HepG2 (cell line): Measurements from ENCODE around the gene DPH2. TPM values are rescaled to one million over a fixed set of nuclear protein-coding genes. Genes with fewer than 3 reads are reported as not detected.
A peak's percentile ranks its signal among the peaks of the same experiment; 100 is the strongest.

Experiments
- CREM ChIP-seq, 2 experiments: sonication (generic) in 1 of 2; formaldehyde crosslinking in 1 of 2; IDR thresholded peaks; 2 replicates each; pipeline versions ENCODE4 v1.4.0 to v1.6.1; 2016 to 2020; ENCODE audit warnings: antibody characterized with exemption in 1 of 2, mild to moderate bottlenecking in 1 of 2, missing genetic modification reagents in 1 of 2
- FOXK1 ChIP-seq: sonication (generic); formaldehyde crosslinking; IDR thresholded peaks from 2 replicates; pipeline ENCODE4 v1.4.0; 2020; ENCODE audit warnings: low read depth, missing genetic modification reagents, borderline replicate concordance
- JDP2 ChIP-seq: sonication (generic); formaldehyde crosslinking; IDR thresholded peaks from 2 replicates; pipeline ENCODE4 v1.8.1; 2022; ENCODE audit warnings: missing genetic modification reagents, borderline replicate concordance
- KDM2A ChIP-seq: sonication (generic); formaldehyde crosslinking; IDR thresholded peaks from 2 replicates; pipeline ENCODE4 v1.4.0; 2020; ENCODE audit warnings: low read depth, missing genetic modification reagents, borderline replicate concordance
- KDM5B ChIP-seq: sonication (generic); formaldehyde crosslinking; IDR thresholded peaks from 2 replicates; pipeline ENCODE4 v1.4.0; 2020; ENCODE audit warnings: missing genetic modification reagents, mild to moderate bottlenecking, borderline replicate concordance
- KLF13 ChIP-seq: sonication (generic); formaldehyde crosslinking; IDR thresholded peaks from 2 replicates; pipeline ENCODE4 v1.4.0; 2020; ENCODE audit warnings: mild to moderate bottlenecking, missing genetic modification reagents
- MTF2 ChIP-seq: sonication (generic); formaldehyde crosslinking; IDR thresholded peaks from 2 replicates; pipeline ENCODE4 v1.5.0; 2020; ENCODE audit warnings: missing genetic modification reagents, borderline replicate concordance
- NBN ChIP-seq: fragments of 450-650 bp; conservative IDR thresholded peaks from 2 replicates; pipeline ENCODE4 v1.6.1; 2017
- NFIC ChIP-seq: IDR thresholded peaks from 2 replicates; pipeline ENCODE4 v1.6.1; 2012; ENCODE audit warnings: mild to moderate bottlenecking, low read length, inconsistent platforms
- SRY ChIP-seq: sonication (generic); formaldehyde crosslinking; IDR thresholded peaks from 2 replicates; pipeline ENCODE4 v1.8.0; 2022; ENCODE audit warnings: mild to moderate bottlenecking, missing genetic modification reagents
- THAP11 ChIP-seq: IDR thresholded peaks from 2 replicates; pipeline ENCODE4 v1.6.1; 2016; ENCODE audit warnings: missing biosample characterization, missing genetic modification reagents
- ZNF34 ChIP-seq: sonication (generic); formaldehyde crosslinking; IDR thresholded peaks from 2 replicates; pipeline ENCODE4 v1.4.0; 2020; ENCODE audit warnings: mild to moderate bottlenecking, missing genetic modification reagents, borderline replicate concordance
- ZSCAN9 ChIP-seq: IDR thresholded peaks from 2 replicates; pipeline ENCODE4 v1.6.1; 2016; ENCODE audit warnings: borderline replicate concordance
- polyA plus RNA-seq, 8 experiments: library from polyadenylated mRNA; depleted of rRNA in 3 of 8; stranded (reverse) in 7 of 8; unstranded in 1 of 8; fragments of >200 nt; fragmentation: Illumina TruSeq in 4 of 8; extraction: Trizol in 4 of 8; gene quantifications; 2 replicates each; pipeline versions ENCODE4 v1.2.1 to v1.2.3, GENCODE V29; 2011 to 2016; ENCODE audit warnings: low read depth in 4 of 8, missing spikeins in 1 of 8, mixed read lengths in 1 of 8; ENCODE audit not compliant: insufficient read depth in 1 of 8
- total RNA-seq, 5 experiments: library from RNA; depleted of rRNA; stranded (reverse); fragments of >200 nt; fragmentation: Illumina TruSeq; extraction: Trizol; gene quantifications; 2 replicates each; pipeline ENCODE4 v1.2.3, GENCODE V29; 2016; ENCODE audit warnings: low read depth in 1 of 5
- TF ChIP-seq, protein P1 (sequence below): sonication (generic); formaldehyde crosslinking; IDR thresholded peaks from 2 replicates; pipeline ENCODE4 v1.4.0; 2020; ENCODE audit warnings: mild to moderate bottlenecking, missing genetic modification reagents
- TF ChIP-seq, protein P2 (sequence below): sonication (generic); formaldehyde crosslinking; IDR thresholded peaks from 2 replicates; pipeline ENCODE4 v1.4.0; 2020; ENCODE audit warnings: missing genetic modification reagents
- TF ChIP-seq, protein P3 (sequence below): sonication (generic); formaldehyde crosslinking; IDR thresholded peaks from 2 replicates; pipeline ENCODE4 v1.5.0; 2020; ENCODE audit warnings: missing genetic modification reagents
- TF ChIP-seq, protein P4 (sequence below): sonication (generic); formaldehyde crosslinking; IDR thresholded peaks from 2 replicates; pipeline ENCODE4 v1.4.0; 2020; ENCODE audit warnings: missing genetic modification reagents, borderline replicate concordance
- TF ChIP-seq, protein P5 (sequence below): sonication (generic); formaldehyde crosslinking; IDR thresholded peaks from 2 replicates; pipeline ENCODE4 v1.4.0; 2020; ENCODE audit warnings: mild to moderate bottlenecking, missing genetic modification reagents

DPH2 gene
- total and polyA plus RNA-seq, 2 of the 13 experiments (the other 11 are each of a cell fraction or from before 2014, with no cell fraction given), result 32.2 to 38.3 TPM

DNA sequence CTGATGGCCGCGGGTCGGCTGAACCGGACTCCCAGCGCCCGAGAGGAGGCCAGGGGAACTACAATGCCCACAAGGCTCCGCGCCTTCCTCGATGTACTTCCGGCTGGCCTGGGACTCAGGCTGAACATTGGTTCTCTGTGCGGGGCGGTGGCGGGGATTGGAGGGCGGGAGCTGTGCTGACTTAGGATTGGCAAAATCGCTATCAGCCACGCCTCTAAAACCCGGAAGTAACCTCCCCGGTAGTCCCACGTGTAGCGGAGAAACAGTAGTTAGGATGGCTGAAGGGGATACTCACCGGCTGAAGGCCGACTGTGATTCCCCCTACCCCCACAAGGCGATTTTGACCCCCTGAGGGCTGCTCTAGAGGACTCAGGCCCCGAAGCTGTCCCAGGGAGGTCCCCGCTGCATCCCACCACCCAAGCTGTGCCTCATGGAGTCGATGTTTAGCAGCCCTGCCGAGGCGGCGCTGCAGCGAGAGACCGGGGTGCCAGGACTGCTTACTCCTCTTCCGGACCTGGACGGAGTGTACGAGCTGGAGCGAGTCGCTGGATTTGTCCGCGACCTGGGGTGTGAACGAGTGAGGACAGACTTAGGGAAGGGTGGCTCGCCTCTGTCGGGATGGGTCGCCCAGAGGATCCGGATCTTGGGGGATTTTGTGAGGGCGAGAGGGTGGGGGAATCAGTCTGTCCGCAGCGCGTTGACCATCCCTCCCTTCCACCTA, at the start of gene DPH2 (continued):
- TF ChIP-seq, protein P1, sequence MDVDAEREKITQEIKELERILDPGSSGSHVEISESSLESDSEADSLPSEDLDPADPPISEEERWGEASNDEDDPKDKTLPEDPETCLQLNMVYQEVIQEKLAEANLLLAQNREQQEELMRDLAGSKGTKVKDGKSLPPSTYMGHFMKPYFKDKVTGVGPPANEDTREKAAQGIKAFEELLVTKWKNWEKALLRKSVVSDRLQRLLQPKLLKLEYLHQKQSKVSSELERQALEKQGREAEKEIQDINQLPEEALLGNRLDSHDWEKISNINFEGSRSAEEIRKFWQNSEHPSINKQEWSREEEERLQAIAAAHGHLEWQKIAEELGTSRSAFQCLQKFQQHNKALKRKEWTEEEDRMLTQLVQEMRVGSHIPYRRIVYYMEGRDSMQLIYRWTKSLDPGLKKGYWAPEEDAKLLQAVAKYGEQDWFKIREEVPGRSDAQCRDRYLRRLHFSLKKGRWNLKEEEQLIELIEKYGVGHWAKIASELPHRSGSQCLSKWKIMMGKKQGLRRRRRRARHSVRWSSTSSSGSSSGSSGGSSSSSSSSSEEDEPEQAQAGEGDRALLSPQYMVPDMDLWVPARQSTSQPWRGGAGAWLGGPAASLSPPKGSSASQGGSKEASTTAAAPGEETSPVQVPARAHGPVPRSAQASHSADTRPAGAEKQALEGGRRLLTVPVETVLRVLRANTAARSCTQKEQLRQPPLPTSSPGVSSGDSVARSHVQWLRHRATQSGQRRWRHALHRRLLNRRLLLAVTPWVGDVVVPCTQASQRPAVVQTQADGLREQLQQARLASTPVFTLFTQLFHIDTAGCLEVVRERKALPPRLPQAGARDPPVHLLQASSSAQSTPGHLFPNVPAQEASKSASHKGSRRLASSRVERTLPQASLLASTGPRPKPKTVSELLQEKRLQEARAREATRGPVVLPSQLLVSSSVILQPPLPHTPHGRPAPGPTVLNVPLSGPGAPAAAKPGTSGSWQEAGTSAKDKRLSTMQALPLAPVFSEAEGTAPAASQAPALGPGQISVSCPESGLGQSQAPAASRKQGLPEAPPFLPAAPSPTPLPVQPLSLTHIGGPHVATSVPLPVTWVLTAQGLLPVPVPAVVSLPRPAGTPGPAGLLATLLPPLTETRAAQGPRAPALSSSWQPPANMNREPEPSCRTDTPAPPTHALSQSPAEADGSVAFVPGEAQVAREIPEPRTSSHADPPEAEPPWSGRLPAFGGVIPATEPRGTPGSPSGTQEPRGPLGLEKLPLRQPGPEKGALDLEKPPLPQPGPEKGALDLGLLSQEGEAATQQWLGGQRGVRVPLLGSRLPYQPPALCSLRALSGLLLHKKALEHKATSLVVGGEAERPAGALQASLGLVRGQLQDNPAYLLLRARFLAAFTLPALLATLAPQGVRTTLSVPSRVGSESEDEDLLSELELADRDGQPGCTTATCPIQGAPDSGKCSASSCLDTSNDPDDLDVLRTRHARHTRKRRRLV (CRISPR knock-in tag), result no peak
- TF ChIP-seq ZSCAN9 (no peak), JDP2 (CRISPR knock-in tag) (no peak), MTF2 (CRISPR knock-in tag) (no peak), SRY (CRISPR knock-in tag) (no peak), KLF13 (CRISPR knock-in tag) (no peak), NFIC (no peak), FOXK1 (CRISPR knock-in tag) (peak; percentile 94), CREM (IDR thresholded peaks at IDR 0.05) (peak; percentile 91), CREM (CRISPR knock-in tag; IDR thresholded peaks at IDR 0.05) (no peak), THAP11 (CRISPR knock-in tag) (peak; percentile 99), NBN (no peak), KDM5B (CRISPR knock-in tag) (0 out of 2 replicates have a peak, but pooled peaks have one; percentile 41), ZNF34 (CRISPR knock-in tag) (no peak), KDM2A (CRISPR knock-in tag) (peak; percentile 66; the same call in 1 of the 2 replicates)
- TF ChIP-seq, protein P2, sequence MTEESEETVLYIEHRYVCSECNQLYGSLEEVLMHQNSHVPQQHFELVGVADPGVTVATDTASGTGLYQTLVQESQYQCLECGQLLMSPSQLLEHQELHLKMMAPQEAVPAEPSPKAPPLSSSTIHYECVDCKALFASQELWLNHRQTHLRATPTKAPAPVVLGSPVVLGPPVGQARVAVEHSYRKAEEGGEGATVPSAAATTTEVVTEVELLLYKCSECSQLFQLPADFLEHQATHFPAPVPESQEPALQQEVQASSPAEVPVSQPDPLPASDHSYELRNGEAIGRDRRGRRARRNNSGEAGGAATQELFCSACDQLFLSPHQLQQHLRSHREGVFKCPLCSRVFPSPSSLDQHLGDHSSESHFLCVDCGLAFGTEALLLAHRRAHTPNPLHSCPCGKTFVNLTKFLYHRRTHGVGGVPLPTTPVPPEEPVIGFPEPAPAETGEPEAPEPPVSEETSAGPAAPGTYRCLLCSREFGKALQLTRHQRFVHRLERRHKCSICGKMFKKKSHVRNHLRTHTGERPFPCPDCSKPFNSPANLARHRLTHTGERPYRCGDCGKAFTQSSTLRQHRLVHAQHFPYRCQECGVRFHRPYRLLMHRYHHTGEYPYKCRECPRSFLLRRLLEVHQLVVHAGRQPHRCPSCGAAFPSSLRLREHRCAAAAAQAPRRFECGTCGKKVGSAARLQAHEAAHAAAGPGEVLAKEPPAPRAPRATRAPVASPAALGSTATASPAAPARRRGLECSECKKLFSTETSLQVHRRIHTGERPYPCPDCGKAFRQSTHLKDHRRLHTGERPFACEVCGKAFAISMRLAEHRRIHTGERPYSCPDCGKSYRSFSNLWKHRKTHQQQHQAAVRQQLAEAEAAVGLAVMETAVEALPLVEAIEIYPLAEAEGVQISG (CRISPR knock-in tag), result peak; percentile 53; the same call in 1 of the 2 replicates
- TF ChIP-seq, protein P3, sequence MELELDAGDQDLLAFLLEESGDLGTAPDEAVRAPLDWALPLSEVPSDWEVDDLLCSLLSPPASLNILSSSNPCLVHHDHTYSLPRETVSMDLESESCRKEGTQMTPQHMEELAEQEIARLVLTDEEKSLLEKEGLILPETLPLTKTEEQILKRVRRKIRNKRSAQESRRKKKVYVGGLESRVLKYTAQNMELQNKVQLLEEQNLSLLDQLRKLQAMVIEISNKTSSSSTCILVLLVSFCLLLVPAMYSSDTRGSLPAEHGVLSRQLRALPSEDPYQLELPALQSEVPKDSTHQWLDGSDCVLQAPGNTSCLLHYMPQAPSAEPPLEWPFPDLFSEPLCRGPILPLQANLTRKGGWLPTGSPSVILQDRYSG (CRISPR knock-in tag), result no peak
- TF ChIP-seq, protein P4, sequence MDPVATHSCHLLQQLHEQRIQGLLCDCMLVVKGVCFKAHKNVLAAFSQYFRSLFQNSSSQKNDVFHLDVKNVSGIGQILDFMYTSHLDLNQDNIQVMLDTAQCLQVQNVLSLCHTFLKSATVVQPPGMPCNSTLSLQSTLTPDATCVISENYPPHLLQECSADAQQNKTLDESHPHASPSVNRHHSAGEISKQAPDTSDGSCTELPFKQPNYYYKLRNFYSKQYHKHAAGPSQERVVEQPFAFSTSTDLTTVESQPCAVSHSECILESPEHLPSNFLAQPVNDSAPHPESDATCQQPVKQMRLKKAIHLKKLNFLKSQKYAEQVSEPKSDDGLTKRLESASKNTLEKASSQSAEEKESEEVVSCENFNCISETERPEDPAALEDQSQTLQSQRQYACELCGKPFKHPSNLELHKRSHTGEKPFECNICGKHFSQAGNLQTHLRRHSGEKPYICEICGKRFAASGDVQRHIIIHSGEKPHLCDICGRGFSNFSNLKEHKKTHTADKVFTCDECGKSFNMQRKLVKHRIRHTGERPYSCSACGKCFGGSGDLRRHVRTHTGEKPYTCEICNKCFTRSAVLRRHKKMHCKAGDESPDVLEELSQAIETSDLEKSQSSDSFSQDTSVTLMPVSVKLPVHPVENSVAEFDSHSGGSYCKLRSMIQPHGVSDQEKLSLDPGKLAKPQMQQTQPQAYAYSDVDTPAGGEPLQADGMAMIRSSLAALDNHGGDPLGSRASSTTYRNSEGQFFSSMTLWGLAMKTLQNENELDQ (CRISPR knock-in tag), result no peak
- TF ChIP-seq, protein P5, sequence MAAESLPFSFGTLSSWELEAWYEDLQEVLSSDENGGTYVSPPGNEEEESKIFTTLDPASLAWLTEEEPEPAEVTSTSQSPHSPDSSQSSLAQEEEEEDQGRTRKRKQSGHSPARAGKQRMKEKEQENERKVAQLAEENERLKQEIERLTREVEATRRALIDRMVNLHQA (CRISPR knock-in tag), result no peak
